Thyroid gland (tissue), 4 donors: ENCODE results near the gene WDR13.

Experiments
- POLR2A ChIP-seq, 2 donors: fragments of 450-650 bp; IDR thresholded peaks; one replicate each; pipeline ENCODE4 v1.6.1; 2017; ENCODE audit warnings: antibody characterized with exemption in 2 of 2, mild to moderate bottlenecking in 2 of 2, moderate library complexity in 1 of 2
- TF ChIP-seq, protein P1 (sequence below), 6 experiments: fragments of 200-600 bp in 3 of 6; fragments of 450-650 bp in 3 of 6; sonication (generic) in 3 of 6; IDR thresholded peaks; one replicate each; pipeline ENCODE4 v1.5.1; 2016 to 2019; ENCODE audit warnings: antibody characterized with exemption in 6 of 6, mild to moderate bottlenecking in 2 of 6, inconsistent platforms in 1 of 6, moderate library complexity in 1 of 6

DNA sequence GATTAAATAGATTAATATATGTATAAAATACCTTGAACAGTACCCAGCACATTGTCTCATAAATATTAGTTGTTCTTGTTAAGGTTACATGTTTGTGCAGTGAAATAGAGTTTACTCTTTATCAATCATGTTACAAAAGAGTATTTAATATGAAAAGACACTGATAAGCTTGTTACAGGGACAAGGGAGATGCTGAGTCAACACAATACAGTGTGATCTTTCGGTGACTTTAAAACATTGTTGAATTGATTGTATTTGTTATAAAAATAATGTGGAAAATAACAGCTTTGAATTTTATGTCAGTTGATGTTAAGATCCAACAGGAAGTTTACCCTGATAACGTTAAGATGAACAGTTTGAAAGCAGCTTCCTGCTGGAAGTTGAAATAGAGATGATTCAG lies 1.4 kb upstream of the WDR13 start:
- TF ChIP-seq, protein P1, sequence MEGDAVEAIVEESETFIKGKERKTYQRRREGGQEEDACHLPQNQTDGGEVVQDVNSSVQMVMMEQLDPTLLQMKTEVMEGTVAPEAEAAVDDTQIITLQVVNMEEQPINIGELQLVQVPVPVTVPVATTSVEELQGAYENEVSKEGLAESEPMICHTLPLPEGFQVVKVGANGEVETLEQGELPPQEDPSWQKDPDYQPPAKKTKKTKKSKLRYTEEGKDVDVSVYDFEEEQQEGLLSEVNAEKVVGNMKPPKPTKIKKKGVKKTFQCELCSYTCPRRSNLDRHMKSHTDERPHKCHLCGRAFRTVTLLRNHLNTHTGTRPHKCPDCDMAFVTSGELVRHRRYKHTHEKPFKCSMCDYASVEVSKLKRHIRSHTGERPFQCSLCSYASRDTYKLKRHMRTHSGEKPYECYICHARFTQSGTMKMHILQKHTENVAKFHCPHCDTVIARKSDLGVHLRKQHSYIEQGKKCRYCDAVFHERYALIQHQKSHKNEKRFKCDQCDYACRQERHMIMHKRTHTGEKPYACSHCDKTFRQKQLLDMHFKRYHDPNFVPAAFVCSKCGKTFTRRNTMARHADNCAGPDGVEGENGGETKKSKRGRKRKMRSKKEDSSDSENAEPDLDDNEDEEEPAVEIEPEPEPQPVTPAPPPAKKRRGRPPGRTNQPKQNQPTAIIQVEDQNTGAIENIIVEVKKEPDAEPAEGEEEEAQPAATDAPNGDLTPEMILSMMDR (IDR thresholded peaks at IDR 0.05), result no peak
- TF ChIP-seq POLR2A (IDR thresholded peaks at IDR 0.05), result no peak
